Ovary (tissue), 3 donors: Measurements from ENCODE around the gene RERE.
"Not testable (repeated sequence)": the region's sequence is repeated elsewhere in the genome, so short reads cannot be mapped to it uniquely, and the experiment has no call there.

Experiments
- CTCF ChIP-seq, 3 donors: fragments of 450-650 bp in 2 of 3; fragments of 200-600 bp in 1 of 3; IDR thresholded peaks; one replicate each; pipeline versions ENCODE4 v1.5.1 to v1.8.0; 2016 to 2022; ENCODE audit warnings: antibody characterized with exemption in 3 of 3, mild to moderate bottlenecking in 1 of 3
- EP300 ChIP-seq: sonication (generic); formaldehyde crosslinking; IDR thresholded peaks from one replicate; pipeline ENCODE4 v1.6.1; 2017; ENCODE audit warnings: antibody characterized with exemption
- POLR2A ChIP-seq: fragments of 450-650 bp; IDR thresholded peaks from one replicate; pipeline ENCODE4 v1.6.1; 2017; ENCODE audit warnings: antibody characterized with exemption, mild to moderate bottlenecking, moderate library complexity
- donor health status: DM: no; HTN: no; CAD: no.

DNA sequence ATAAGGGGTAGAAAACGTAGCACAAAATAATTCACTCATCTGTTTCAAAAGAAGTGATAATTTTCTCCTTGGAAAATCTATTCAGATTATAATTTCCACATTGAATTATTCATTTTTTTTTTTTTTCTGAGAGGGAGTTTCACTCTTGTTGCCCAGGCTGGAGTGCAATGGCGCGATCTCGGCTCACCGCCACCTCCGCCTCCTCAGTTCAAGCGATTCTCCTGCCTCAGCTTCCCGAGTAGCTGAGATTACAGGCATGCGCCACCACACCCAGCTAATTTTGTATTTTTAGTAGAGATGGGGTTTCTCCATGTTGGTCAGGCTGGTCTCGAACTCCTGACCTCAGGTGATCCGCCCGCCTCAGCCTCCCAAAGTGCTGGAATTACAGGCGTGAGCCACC lies 1.3 kb upstream of the RERE start:
- not testable (repeated sequence) for TF ChIP-seq CTCF (IDR thresholded peaks at IDR 0.05); POLR2A; EP300
